Caco-2 (cell line): ENCODE measurements around the gene SYT11. TPM values are rescaled to one million over a fixed set of nuclear protein-coding genes. Genes with fewer than 3 reads are reported as not detected.

ENCODE experiments used
- BruUV-seq: library from RNA; stranded (reverse); fragments of 400-500 nt; replicated peaks from 2 replicates; lab custom pipeline; 2021; lab: Mats Ljungman, UMichigan
- CTCF ChIA-PET: fragments of 300-600 bp; sonication (Branson Sonifier 250); formaldehyde crosslinking; loops from one replicate; lab custom pipeline; 2022; ENCODE audit warnings: antibody characterized with exemption; lab: Charles Lee
- POLR2A ChIA-PET: fragments of 300-600 bp; sonication (Branson Sonifier 250); formaldehyde crosslinking; loops from one replicate; lab custom pipeline; 2022; ENCODE audit warnings: antibody characterized with exemption; lab: Charles Lee
- DNase-seq, 2 experiments: peaks; one replicate each; pipeline versions ENCODE4 v3.0.0 to v3.0.0-alpha.2; 2020 to 2022
- H3K27me3 ChIP-seq: replicated peaks from 2 replicates; pipeline ENCODE4 v1.6.0; 2011; ENCODE audit warnings: low read length; ENCODE audit not compliant: control insufficient read depth, insufficient read depth
- H3K36me3 ChIP-seq: 2 replicates; pipeline ENCODE4 v1.5.1; 2011; ENCODE audit warnings: low read length; ENCODE audit not compliant: control insufficient read depth, insufficient read depth
- H3K4me1 ChIP-seq: fragments of 250-450 bp; sonication (Bioruptor Pico); 2 replicates; pipeline ENCODE4 v1.5.1; 2020; ENCODE audit warnings: mild to moderate bottlenecking
- H3K4me3 ChIP-seq: 2 replicates; pipeline ENCODE4 v1.5.1; 2011; ENCODE audit warnings: low read depth, mild to moderate bottlenecking, control low read depth, low read length
- H3K9me3 ChIP-seq: fragments of 250-450 bp; sonication (Bioruptor Pico); 2 replicates; pipeline ENCODE4 v1.5.1; 2020; ENCODE audit warnings: mild to moderate bottlenecking, moderate library complexity
- H3K27ac Mint-ChIP-seq: one replicate; pipeline ENCODE4 v1.8.0; 2022; ENCODE audit warnings: mixed read lengths; ENCODE audit not compliant: unreplicated experiment
- H3K27me3 Mint-ChIP-seq: one replicate; pipeline ENCODE4 v1.8.0; 2022; ENCODE audit warnings: mixed read lengths; ENCODE audit not compliant: insufficient read depth, unreplicated experiment
- H3K36me3 Mint-ChIP-seq: one replicate; pipeline ENCODE4 v1.8.0; 2022; ENCODE audit warnings: mild to moderate bottlenecking, mixed read lengths; ENCODE audit not compliant: insufficient read depth, unreplicated experiment
- H3K4me1 Mint-ChIP-seq: one replicate; pipeline ENCODE4 v1.8.0; 2022; ENCODE audit warnings: low read depth, mixed read lengths; ENCODE audit not compliant: unreplicated experiment
- H3K4me3 Mint-ChIP-seq: one replicate; pipeline ENCODE4 v1.8.0; 2022; ENCODE audit warnings: mild to moderate bottlenecking, moderate library complexity, mixed read lengths; ENCODE audit not compliant: unreplicated experiment
- H3K9me3 Mint-ChIP-seq: one replicate; pipeline ENCODE4 v1.8.0; 2022; ENCODE audit warnings: mixed read lengths; ENCODE audit not compliant: unreplicated experiment
- CTCF ChIP-seq, 2 experiments: fragments of 200-600 bp in 1 of 2; IDR thresholded peaks; 1 replicate in 1 of 2; 2 replicates in 1 of 2; pipeline versions ENCODE4 v1.5.1 to v1.8.0; 2011 to 2022; ENCODE audit warnings: antibody characterized with exemption in 1 of 2, control low read depth in 1 of 2, inconsistent platforms in 1 of 2, low read depth in 1 of 2, low read length in 1 of 2, mild to moderate bottlenecking in 1 of 2, moderate library complexity in 1 of 2; ENCODE audit not compliant: insufficient read depth in 1 of 2, severe bottlenecking in 1 of 2, unreplicated experiment in 1 of 2
- intact Hi-C: fragments of 100-400 bp; cut with micrococcal nuclease; formaldehyde crosslinking; loops from one replicate; pipeline ENCODE4 v1.10.0; 2022; ENCODE audit not compliant: unreplicated experiment
- total RNA-seq: library from RNA; stranded (reverse); gene quantifications from 2 replicates; pipeline ENCODE4 v1.2.3, GENCODE V29; 2022

The SYT11 gene
- total RNA-seq, 1 experiment from 2014 or later, result 0.05 TPM

GRCh38 chr1:155831279-155831976 lies 27.9 kb upstream of the SYT11 start:
- Histone ChIP-seq H3K36me3 (no peaks in the 10 kb centered on the region), H3K27me3 (no peaks in the 10 kb centered on the region), H3K4me3 (no peak overlapping the region), H3K4me1 (no peaks in the 10 kb centered on the region), H3K9me3 (no peaks in the 10 kb centered on the region)
- no peak overlapping the region for H3K4me3 Mint-ChIP-seq
- H3K27ac Mint-ChIP-seq, result no peak overlapping the region
- TF ChIP-seq CTCF (IDR thresholded peaks at IDR 0.05; ENCODE audit: insufficient read depth in 1 of 2, low read depth in 1 of 2, low read length in 1 of 2, severe bottlenecking in 1 of 2, unreplicated experiment in 1 of 2), result no peak
- POLR2A ChIA-PET, result no interaction called here
- no peaks in the 10 kb centered on the region for H3K4me1 Mint-ChIP-seq
- DNase-seq, result no peak
- H3K36me3 Mint-ChIP-seq, result peaks cover 8% of the 10 kb centered on the region
- intact Hi-C loops, result no loop called here
- H3K27me3 Mint-ChIP-seq, result no peaks in the 10 kb centered on the region
- no TSS peak for BruUV-seq
- H3K9me3 Mint-ChIP-seq, result no peaks in the 10 kb centered on the region
- CTCF ChIA-PET, result no interaction called here

- no peak overlapping the region for H3K27ac Mint-ChIP-seq
- POLR2A ChIA-PET, result no interaction called here
- H3K36me3 ChIP-seq, result no peaks in the 10 kb centered on the region
Observed at GRCh38 chr1:155833665-155834295, 25.6 kb upstream of the SYT11 start.

More at GRCh38 chr1:155833665-155834295, 25.6 kb upstream of the SYT11 start:
- no peak for DNase-seq
- TF ChIP-seq CTCF (IDR thresholded peaks at IDR 0.05; ENCODE audit: insufficient read depth in 1 of 2, low read depth in 1 of 2, low read length in 1 of 2, severe bottlenecking in 1 of 2, unreplicated experiment in 1 of 2), result no peak
- CTCF ChIA-PET, result no interaction called here
- Histone ChIP-seq H3K4me1 (no peaks in the 10 kb centered on the region), H3K9me3 (no peaks in the 10 kb centered on the region), H3K27me3 (no peaks in the 10 kb centered on the region), H3K4me3 (no peak overlapping the region)
- BruUV-seq, result no TSS peak
- Mint-ChIP-seq H3K4me3 (no peak overlapping the region), H3K4me1 (no peaks in the 10 kb centered on the region), H3K9me3 (no peaks in the 10 kb centered on the region), H3K27me3 (no peaks in the 10 kb centered on the region), H3K36me3 (peaks cover 13% of the 10 kb centered on the region)
- intact Hi-C loops, result no loop called here
